Esophagus muscularis mucosa (tissue), 3 donors: ENCODE data around the gene LRRC45.

ENCODE experiments used
- CTCF ChIP-seq, 3 experiments: fragments of 200-600 bp in 2 of 3; fragments of 450-650 bp in 1 of 3; sonication (generic) in 2 of 3; IDR thresholded peaks; one replicate each; pipeline ENCODE4 v1.5.1; 2017 to 2019; ENCODE audit warnings: antibody characterized with exemption in 3 of 3, mild to moderate bottlenecking in 2 of 3, moderate library complexity in 1 of 3
- POLR2A ChIP-seq: fragments of 450-650 bp; IDR thresholded peaks from one replicate; pipeline ENCODE4 v1.6.1; 2017; ENCODE audit warnings: antibody characterized with exemption, moderate library complexity, mild to moderate bottlenecking, low read depth
- POLR2AphosphoS5 ChIP-seq, 2 donors: sonication (generic); formaldehyde crosslinking; IDR thresholded peaks; one replicate each; pipeline ENCODE4 v1.6.1; 2017; ENCODE audit warnings: antibody characterized with exemption in 2 of 2

- TF ChIP-seq CTCF (IDR thresholded peaks at IDR 0.05) (no peak), POLR2AphosphoS5 (IDR thresholded peaks at IDR 0.05) (no peak), POLR2A (no peak)
These were observed 53.9 kb downstream of the LRRC45 start for GRCh38 chr17:82076785-82077591.
